ENCODE data around the gene TMEM259. TPM values are rescaled to one million over a fixed set of nuclear protein-coding genes. Genes with fewer than 3 reads are reported as not detected.
A peak's percentile ranks its signal among the peaks of the same experiment; 100 is the strongest.

Gene TMEM259
- total RNA-seq, 1 experiment from 2014 or later = 155 TPM

DNA sequence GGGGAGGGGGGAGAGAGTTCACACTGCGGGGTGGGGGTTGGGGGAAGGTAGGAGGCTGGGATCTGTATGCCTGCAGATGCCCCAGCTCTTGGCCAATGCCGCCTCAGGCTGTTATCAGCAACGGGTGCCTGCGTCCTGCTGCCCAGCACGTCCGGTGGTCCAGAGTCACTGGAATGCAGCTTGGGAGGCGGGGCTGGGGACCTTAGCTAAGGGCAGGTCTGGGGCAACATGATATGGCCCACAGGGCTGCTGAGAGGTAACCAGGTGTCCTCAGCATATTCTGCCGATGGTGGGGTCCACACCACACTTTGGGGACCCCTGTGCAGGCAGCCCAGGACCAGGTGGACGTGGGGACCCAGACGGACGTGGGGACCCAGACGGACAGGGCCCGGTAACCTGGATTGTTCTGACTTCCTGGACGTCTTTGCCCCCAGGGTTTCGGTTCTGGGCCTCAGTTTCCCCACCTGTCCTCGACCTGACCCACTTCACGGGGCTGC is 45.4 kb upstream of the TMEM259 start:
- peak overlapping the region; percentile 97 for H3K4me2 ChIP-seq
- DNase-seq = peak; percentile 77 to 81
- peaks cover 19% of the 10 kb centered on the region for H3K4me1 ChIP-seq (replicated peaks; ENCODE audit: insufficient read depth)
- no peaks in the 10 kb centered on the region for H3K27me3 ChIP-seq (ENCODE audit: insufficient read depth, low read depth)
- peak overlapping the region; percentile 71 for H3K4me3 ChIP-seq
- H2AFZ ChIP-seq = no peak overlapping the region
- H3K79me2 ChIP-seq (ENCODE audit: low read depth) = no peaks in the 10 kb centered on the region
- H3K9me2 ChIP-seq (ENCODE audit: insufficient read depth) = no peaks in the 10 kb centered on the region
- no peak for TF ChIP-seq EZH2 (IDR thresholded peaks at IDR 0.05; ENCODE audit: low read depth)
- TF ChIP-seq, protein P1, sequence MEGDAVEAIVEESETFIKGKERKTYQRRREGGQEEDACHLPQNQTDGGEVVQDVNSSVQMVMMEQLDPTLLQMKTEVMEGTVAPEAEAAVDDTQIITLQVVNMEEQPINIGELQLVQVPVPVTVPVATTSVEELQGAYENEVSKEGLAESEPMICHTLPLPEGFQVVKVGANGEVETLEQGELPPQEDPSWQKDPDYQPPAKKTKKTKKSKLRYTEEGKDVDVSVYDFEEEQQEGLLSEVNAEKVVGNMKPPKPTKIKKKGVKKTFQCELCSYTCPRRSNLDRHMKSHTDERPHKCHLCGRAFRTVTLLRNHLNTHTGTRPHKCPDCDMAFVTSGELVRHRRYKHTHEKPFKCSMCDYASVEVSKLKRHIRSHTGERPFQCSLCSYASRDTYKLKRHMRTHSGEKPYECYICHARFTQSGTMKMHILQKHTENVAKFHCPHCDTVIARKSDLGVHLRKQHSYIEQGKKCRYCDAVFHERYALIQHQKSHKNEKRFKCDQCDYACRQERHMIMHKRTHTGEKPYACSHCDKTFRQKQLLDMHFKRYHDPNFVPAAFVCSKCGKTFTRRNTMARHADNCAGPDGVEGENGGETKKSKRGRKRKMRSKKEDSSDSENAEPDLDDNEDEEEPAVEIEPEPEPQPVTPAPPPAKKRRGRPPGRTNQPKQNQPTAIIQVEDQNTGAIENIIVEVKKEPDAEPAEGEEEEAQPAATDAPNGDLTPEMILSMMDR (conservative IDR thresholded peaks at IDR 0.05) = no peak
- ChIA-PET POLR2A (ENCODE audit: unreplicated experiment) (interaction anchor here (0.5 kb wide), 1 partner anchor 203 kb away, joined by 3 read pairs; the partner anchor contains the start of gene CIRBP), CTCF (no interaction called here)
- BruUV-seq (replicated peaks) = no TSS peak
- H3F3A ChIP-seq (ENCODE audit: insufficient read depth, low read depth) = peaks cover 30% of the 10 kb centered on the region
- no peaks in the 10 kb centered on the region for H3K36me3 ChIP-seq (ENCODE audit: low read depth)
- H4K20me1 ChIP-seq (ENCODE audit: insufficient read depth) = no peaks in the 10 kb centered on the region
- H3K27ac ChIP-seq = peak overlapping the region; percentile 57
- H3K9me3 ChIP-seq (ENCODE audit: insufficient read depth, low read depth) = no peaks in the 10 kb centered on the region
- intact Hi-C loops (cut with micrococcal nuclease; ENCODE audit: unreplicated experiment) = loop anchor here (5.0 kb wide), 1 partner anchor 36 kb away; the partner anchor contains the start of gene GPX4

GRCh38 chr19:1065606-1066109 is 44.7 kb upstream of the TMEM259 start:
- peak; percentile 71 to 77 for DNase-seq
- ChIA-PET POLR2A (ENCODE audit: unreplicated experiment) (interaction anchor here (0.5 to 0.6 kb wide), 2 partner anchors 38 to 203 kb away, joined by 3 to 27 read pairs; partner anchors contain the start of gene CIRBP), CTCF (no interaction called here)
- Histone ChIP-seq H3K4me1 (replicated peaks; ENCODE audit: insufficient read depth) (peaks cover 19% of the 10 kb centered on the region), H3K4me2 (peak overlapping the region; percentile 97), H3K27ac (peak overlapping the region; percentile 57), H3K79me2 (ENCODE audit: low read depth) (no peaks in the 10 kb centered on the region), H3K27me3 (ENCODE audit: insufficient read depth, low read depth) (no peaks in the 10 kb centered on the region), H2AFZ (no peak overlapping the region), H3K9me2 (ENCODE audit: insufficient read depth) (no peaks in the 10 kb centered on the region), H3K36me3 (ENCODE audit: low read depth) (no peaks in the 10 kb centered on the region), H4K20me1 (ENCODE audit: insufficient read depth) (no peaks in the 10 kb centered on the region), H3F3A (ENCODE audit: insufficient read depth, low read depth) (peaks cover 30% of the 10 kb centered on the region), H3K4me3 (peak overlapping the region; percentile 71; the same call in 1 of the 2 replicates), H3K9me3 (ENCODE audit: insufficient read depth, low read depth) (no peaks in the 10 kb centered on the region)
- TF ChIP-seq, protein P1 (conservative IDR thresholded peaks at IDR 0.05) = no peak
- no peak for TF ChIP-seq EZH2 (IDR thresholded peaks at IDR 0.05; ENCODE audit: low read depth)
- intact Hi-C loops (cut with micrococcal nuclease; ENCODE audit: unreplicated experiment) = loop anchor here (5.0 kb wide), 1 partner anchor 37 kb away; the partner anchor contains the start of gene GPX4
- BruUV-seq (replicated peaks) = no TSS peak

GRCh38 chr19:1064661-1065605 is 44.0 kb upstream of the TMEM259 start:
- no peak overlapping the region for H2AFZ ChIP-seq
- H3K79me2 ChIP-seq (ENCODE audit: low read depth) = no peaks in the 10 kb centered on the region
- BruUV-seq (replicated peaks) = no TSS peak
- peak in 1 of 2 experiments; percentile 54 for DNase-seq
- peaks cover 30% of the 10 kb centered on the region for H3F3A ChIP-seq (ENCODE audit: insufficient read depth, low read depth)
- peak overlapping the region; percentile 57 for H3K27ac ChIP-seq
- H3K4me2 ChIP-seq = peak overlapping the region; percentile 97
- ChIA-PET CTCF (interaction anchor here (0.6 kb wide), 1 partner anchor 34 kb away, joined by 16 read pairs; no protein-coding TSS in a partner anchor), POLR2A (ENCODE audit: unreplicated experiment) (interaction anchor here (0.6 kb wide), 5 partner anchors 38 to 188 kb away, joined by 3 to 27 read pairs (median 4); partner anchors contain the start of gene CNN2)
- TF ChIP-seq, protein P1 (conservative IDR thresholded peaks at IDR 0.05) = peak; percentile 62; the same call in 1 of the 2 replicates
- no peak for TF ChIP-seq EZH2 (IDR thresholded peaks at IDR 0.05; ENCODE audit: low read depth)
- H3K4me1 ChIP-seq (replicated peaks; ENCODE audit: insufficient read depth) = peaks cover 19% of the 10 kb centered on the region
- no peaks in the 10 kb centered on the region for H4K20me1 ChIP-seq (ENCODE audit: insufficient read depth)
- intact Hi-C loops (cut with micrococcal nuclease; ENCODE audit: unreplicated experiment) = loop anchor here (5.0 kb wide), 1 partner anchor 37 kb away; the partner anchor contains the start of gene GPX4
- peak overlapping the region; percentile 15; the same call in 1 of the 2 replicates for H3K4me3 ChIP-seq
- H3K27me3 ChIP-seq (ENCODE audit: insufficient read depth, low read depth) = no peaks in the 10 kb centered on the region
- no peaks in the 10 kb centered on the region for H3K9me3 ChIP-seq (ENCODE audit: insufficient read depth, low read depth)
- no peaks in the 10 kb centered on the region for H3K9me2 ChIP-seq (ENCODE audit: insufficient read depth)
- no peaks in the 10 kb centered on the region for H3K36me3 ChIP-seq (ENCODE audit: low read depth)
